Vagina (tissue), 2 donors: ENCODE data around the gene SETX. TPM values are rescaled to one million over a fixed set of nuclear protein-coding genes. Genes with fewer than 3 reads are reported as not detected.

ENCODE experiments used
- DNase-seq, 2 donors: peaks; one replicate each; pipeline ENCODE4 v3.0.0-alpha.2; 2017; ENCODE audit errors: extremely low spot score in 2 of 2
- H3K27ac ChIP-seq: fragments of 200-600 bp; sonication (generic); one replicate; pipeline ENCODE4 v1.5.1; 2019
- H3K27me3 ChIP-seq: fragments of 200-600 bp; sonication (generic); one replicate; pipeline ENCODE4 v1.5.1; 2019
- H3K36me3 ChIP-seq, 2 donors: fragments of 200-600 bp; sonication (generic); one replicate each; pipeline ENCODE4 v1.5.1; 2017 to 2019
- H3K4me1 ChIP-seq: fragments of 200-600 bp; sonication (generic); one replicate; pipeline ENCODE4 v1.5.1; 2019
- H3K4me3 ChIP-seq, 2 donors: fragments of 200-600 bp; sonication (generic); 1 replicate in 1 of 2; 2 replicates in 1 of 2; pipeline ENCODE4 v1.5.1; 2016 to 2019
- H3K9me3 ChIP-seq: fragments of 200-600 bp; sonication (generic); one replicate; pipeline ENCODE4 v1.5.1; 2019
- POLR2A ChIP-seq, 2 donors: fragments of 450-650 bp; IDR thresholded peaks; one replicate each; pipeline ENCODE4 v1.6.1; 2017; ENCODE audit warnings: antibody characterized with exemption in 2 of 2, mild to moderate bottlenecking in 2 of 2, moderate library complexity in 2 of 2
- POLR2AphosphoS5 ChIP-seq, 2 donors: sonication (generic); formaldehyde crosslinking; IDR thresholded peaks; one replicate each; pipeline ENCODE4 v1.9.0; 2017; ENCODE audit warnings: antibody characterized with exemption in 2 of 2, mild to moderate bottlenecking in 2 of 2, low read depth in 1 of 2; ENCODE audit not compliant: insufficient read depth in 1 of 2
- intact Hi-C: fragments of 100-400 bp; cut with DNase I; formaldehyde crosslinking; loops from one replicate; pipeline ENCODE4 v1.15.1; 2023
- total RNA-seq: library from RNA; depleted of rRNA; stranded (reverse); fragments of >200 nt; gene quantifications from one replicate; pipeline ENCODE4 v1.2.3, GENCODE V29; 2016
- TF ChIP-seq, protein P1 (sequence below), 3 experiments: fragments of 450-650 bp in 2 of 3; fragments of 200-600 bp in 1 of 3; sonication (generic) in 1 of 3; IDR thresholded peaks; one replicate each; pipeline ENCODE4 v1.5.1; 2017 to 2019; ENCODE audit warnings: antibody characterized with exemption in 3 of 3, mild to moderate bottlenecking in 2 of 3, moderate library complexity in 2 of 3

Gene SETX, protein sequence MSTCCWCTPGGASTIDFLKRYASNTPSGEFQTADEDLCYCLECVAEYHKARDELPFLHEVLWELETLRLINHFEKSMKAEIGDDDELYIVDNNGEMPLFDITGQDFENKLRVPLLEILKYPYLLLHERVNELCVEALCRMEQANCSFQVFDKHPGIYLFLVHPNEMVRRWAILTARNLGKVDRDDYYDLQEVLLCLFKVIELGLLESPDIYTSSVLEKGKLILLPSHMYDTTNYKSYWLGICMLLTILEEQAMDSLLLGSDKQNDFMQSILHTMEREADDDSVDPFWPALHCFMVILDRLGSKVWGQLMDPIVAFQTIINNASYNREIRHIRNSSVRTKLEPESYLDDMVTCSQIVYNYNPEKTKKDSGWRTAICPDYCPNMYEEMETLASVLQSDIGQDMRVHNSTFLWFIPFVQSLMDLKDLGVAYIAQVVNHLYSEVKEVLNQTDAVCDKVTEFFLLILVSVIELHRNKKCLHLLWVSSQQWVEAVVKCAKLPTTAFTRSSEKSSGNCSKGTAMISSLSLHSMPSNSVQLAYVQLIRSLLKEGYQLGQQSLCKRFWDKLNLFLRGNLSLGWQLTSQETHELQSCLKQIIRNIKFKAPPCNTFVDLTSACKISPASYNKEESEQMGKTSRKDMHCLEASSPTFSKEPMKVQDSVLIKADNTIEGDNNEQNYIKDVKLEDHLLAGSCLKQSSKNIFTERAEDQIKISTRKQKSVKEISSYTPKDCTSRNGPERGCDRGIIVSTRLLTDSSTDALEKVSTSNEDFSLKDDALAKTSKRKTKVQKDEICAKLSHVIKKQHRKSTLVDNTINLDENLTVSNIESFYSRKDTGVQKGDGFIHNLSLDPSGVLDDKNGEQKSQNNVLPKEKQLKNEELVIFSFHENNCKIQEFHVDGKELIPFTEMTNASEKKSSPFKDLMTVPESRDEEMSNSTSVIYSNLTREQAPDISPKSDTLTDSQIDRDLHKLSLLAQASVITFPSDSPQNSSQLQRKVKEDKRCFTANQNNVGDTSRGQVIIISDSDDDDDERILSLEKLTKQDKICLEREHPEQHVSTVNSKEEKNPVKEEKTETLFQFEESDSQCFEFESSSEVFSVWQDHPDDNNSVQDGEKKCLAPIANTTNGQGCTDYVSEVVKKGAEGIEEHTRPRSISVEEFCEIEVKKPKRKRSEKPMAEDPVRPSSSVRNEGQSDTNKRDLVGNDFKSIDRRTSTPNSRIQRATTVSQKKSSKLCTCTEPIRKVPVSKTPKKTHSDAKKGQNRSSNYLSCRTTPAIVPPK (N-terminal part only)
- total RNA-seq, result 44.2 TPM

- Histone ChIP-seq H3K9me3 (no peaks in the 10 kb centered on the region), H3K36me3 (peaks cover 0 to 21% of the 10 kb centered on the region in 2 donors), H3K27me3 (no peaks in the 10 kb centered on the region), H3K4me3 (peak within 1 kb of the TSS; percentile 77 to 100), H3K27ac (peak within 1 kb of the TSS; percentile 92), H3K4me1 (peaks cover 43% of the 10 kb centered on the region)
- peak in 1 of 2 donors; percentile 81 for TF ChIP-seq POLR2A (IDR thresholded peaks at IDR 0.05)
- TF ChIP-seq POLR2AphosphoS5 (IDR thresholded peaks at IDR 0.05; ENCODE audit: insufficient read depth in 1 of 2, low read depth in 1 of 2), result peak; percentile 61 to 80
- TF ChIP-seq, protein P1, sequence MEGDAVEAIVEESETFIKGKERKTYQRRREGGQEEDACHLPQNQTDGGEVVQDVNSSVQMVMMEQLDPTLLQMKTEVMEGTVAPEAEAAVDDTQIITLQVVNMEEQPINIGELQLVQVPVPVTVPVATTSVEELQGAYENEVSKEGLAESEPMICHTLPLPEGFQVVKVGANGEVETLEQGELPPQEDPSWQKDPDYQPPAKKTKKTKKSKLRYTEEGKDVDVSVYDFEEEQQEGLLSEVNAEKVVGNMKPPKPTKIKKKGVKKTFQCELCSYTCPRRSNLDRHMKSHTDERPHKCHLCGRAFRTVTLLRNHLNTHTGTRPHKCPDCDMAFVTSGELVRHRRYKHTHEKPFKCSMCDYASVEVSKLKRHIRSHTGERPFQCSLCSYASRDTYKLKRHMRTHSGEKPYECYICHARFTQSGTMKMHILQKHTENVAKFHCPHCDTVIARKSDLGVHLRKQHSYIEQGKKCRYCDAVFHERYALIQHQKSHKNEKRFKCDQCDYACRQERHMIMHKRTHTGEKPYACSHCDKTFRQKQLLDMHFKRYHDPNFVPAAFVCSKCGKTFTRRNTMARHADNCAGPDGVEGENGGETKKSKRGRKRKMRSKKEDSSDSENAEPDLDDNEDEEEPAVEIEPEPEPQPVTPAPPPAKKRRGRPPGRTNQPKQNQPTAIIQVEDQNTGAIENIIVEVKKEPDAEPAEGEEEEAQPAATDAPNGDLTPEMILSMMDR (IDR thresholded peaks at IDR 0.05), result no peak
- intact Hi-C loops, result no loop called here
- peak in 1 of 2 donors; percentile 95 for DNase-seq
These were observed at the start of gene SETX for GRCh38 chr9:132354637-132355355. Gene SETX (minus strand): TSS chr9:132354986. CDS start chr9:132349428, 5,558 bp downstream.

DNA sequence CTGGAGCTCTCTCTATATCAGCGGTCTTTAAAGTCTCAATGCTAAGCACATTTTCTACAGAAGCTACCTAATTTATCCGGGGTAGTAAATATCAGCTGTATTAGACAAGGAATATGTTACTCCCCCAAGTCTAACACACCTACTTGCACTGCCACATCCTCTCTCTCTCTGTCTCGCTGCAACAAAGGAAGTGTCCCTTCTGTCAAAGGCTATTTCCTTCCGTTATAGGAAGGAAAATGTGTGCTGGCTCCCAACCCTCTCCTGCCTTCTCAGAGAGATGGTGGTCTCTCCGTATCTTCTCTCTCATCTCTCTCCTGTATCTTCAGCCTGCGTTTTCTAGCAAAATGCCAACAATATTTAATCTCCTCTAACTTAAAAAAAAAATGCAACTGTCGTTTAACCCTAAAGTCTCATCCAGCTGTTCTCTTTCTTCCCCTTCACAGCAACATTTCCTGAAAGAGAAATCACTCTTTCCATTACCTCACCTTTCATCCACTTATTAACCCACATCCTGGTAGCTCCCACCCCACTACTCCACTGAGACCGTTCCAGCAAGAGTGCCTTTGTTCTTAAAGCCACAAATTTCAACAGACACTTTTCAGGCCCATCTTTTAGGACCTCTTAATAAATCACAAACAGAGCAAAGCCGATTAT, 49.6 kb upstream of the SETX start:
- H3K27ac ChIP-seq, result no peak overlapping the region
- H3K27me3 ChIP-seq, result no peaks in the 10 kb centered on the region
- intact Hi-C loops, result no loop called here
- H3K4me3 ChIP-seq, result no peak overlapping the region
- peaks cover 0 to 34% of the 10 kb centered on the region in 2 donors for H3K36me3 ChIP-seq
- TF ChIP-seq, protein P1 (IDR thresholded peaks at IDR 0.05), result no peak
- TF ChIP-seq POLR2AphosphoS5 (IDR thresholded peaks at IDR 0.05; ENCODE audit: insufficient read depth in 1 of 2, low read depth in 1 of 2) (no peak), POLR2A (IDR thresholded peaks at IDR 0.05) (no peak)
- peaks cover 31% of the 10 kb centered on the region for H3K4me1 ChIP-seq
- H3K9me3 ChIP-seq, result no peaks in the 10 kb centered on the region
- DNase-seq, result no peak

DNA sequence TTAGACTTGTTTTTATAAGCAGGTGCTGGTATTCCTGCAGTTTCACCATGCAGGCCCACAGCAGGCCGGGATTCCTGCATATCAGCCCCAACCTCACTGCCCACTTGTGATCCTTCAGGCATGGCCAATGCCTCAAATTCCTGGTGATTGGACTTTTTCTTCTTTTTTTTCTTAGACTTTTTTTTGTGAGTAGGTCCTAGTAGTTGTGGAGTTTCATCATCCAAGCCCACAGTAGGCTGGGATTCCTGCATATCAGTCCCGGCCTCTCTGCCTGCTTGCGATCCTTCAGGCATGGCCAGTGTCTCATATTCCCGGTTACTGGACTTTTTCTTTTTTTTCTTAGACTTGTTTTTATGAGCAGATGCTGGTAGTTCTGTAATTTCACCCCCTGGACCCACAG, 47.0 kb upstream of the SETX start:
- Histone ChIP-seq H3K9me3 (no peaks in the 10 kb centered on the region), H3K36me3 (peaks cover 0 to 55% of the 10 kb centered on the region in 2 donors), H3K27ac (no peak overlapping the region), H3K4me3 (no peak overlapping the region), H3K4me1 (peaks cover 25% of the 10 kb centered on the region), H3K27me3 (no peaks in the 10 kb centered on the region)
- no peak for TF ChIP-seq POLR2AphosphoS5 (IDR thresholded peaks at IDR 0.05; ENCODE audit: insufficient read depth in 1 of 2, low read depth in 1 of 2)
- intact Hi-C loops, result no loop called here
- no peak for DNase-seq

DNA sequence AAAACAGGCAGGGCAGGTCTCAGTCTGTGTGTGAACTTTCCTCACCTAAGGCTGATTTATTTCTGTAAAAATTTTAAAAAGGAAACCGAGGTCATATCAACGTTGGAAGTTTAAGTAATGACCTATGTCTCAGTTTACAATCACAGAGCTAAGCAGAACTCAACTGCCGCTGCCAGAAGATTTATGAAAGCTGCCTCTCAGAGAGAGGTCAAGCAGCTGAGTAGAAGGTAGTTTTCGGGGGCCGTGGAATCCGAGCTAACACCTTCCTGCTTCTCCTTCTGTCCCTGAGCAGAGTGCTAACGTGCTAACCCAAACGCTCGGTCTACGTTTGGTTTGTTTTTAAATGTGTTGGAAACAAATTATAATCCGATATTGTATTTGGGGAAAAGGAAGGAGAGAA, 40.8 kb upstream of the SETX start:
- H3K27me3 ChIP-seq, result no peaks in the 10 kb centered on the region
- intact Hi-C loops, result no loop called here
- H3K36me3 ChIP-seq, result peaks cover 0 to 72% of the 10 kb centered on the region in 2 donors
- H3K4me1 ChIP-seq, result no peaks in the 10 kb centered on the region
- H3K27ac ChIP-seq, result no peak overlapping the region
- H3K4me3 ChIP-seq, result no peak overlapping the region
- DNase-seq, result no peak
- no peak for TF ChIP-seq POLR2A (IDR thresholded peaks at IDR 0.05)
- TF ChIP-seq, protein P1 (IDR thresholded peaks at IDR 0.05), result no peak
- TF ChIP-seq POLR2AphosphoS5 (IDR thresholded peaks at IDR 0.05; ENCODE audit: insufficient read depth in 1 of 2, low read depth in 1 of 2), result no peak
- no peaks in the 10 kb centered on the region for H3K9me3 ChIP-seq
